ENCODE data around the gene KLHL29.

GRCh38 chr2:23356711-23357110, 28.3 kb upstream of the KLHL29 start:
- TF ChIP-seq, protein P1, sequence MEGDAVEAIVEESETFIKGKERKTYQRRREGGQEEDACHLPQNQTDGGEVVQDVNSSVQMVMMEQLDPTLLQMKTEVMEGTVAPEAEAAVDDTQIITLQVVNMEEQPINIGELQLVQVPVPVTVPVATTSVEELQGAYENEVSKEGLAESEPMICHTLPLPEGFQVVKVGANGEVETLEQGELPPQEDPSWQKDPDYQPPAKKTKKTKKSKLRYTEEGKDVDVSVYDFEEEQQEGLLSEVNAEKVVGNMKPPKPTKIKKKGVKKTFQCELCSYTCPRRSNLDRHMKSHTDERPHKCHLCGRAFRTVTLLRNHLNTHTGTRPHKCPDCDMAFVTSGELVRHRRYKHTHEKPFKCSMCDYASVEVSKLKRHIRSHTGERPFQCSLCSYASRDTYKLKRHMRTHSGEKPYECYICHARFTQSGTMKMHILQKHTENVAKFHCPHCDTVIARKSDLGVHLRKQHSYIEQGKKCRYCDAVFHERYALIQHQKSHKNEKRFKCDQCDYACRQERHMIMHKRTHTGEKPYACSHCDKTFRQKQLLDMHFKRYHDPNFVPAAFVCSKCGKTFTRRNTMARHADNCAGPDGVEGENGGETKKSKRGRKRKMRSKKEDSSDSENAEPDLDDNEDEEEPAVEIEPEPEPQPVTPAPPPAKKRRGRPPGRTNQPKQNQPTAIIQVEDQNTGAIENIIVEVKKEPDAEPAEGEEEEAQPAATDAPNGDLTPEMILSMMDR (IDR thresholded peaks at IDR 0.05) = no peak
- no peak for TF ChIP-seq POLR2A (IDR thresholded peaks at IDR 0.05)
- TF ChIP-seq EP300 (IDR thresholded peaks at IDR 0.05) = no peak

Data from ovary (tissue), 3 donors.